Measurements from ENCODE around the gene GALNT9. TPM values are rescaled to one million over a fixed set of nuclear protein-coding genes. Genes with fewer than 3 reads are reported as not detected.
A peak's percentile ranks its signal among the peaks of the same experiment; 100 is the strongest.
"Not testable (repeated sequence)": the region's sequence is repeated elsewhere in the genome, so short reads cannot be mapped to it uniquely, and the experiment has no call there.

GALNT9 gene
- total RNA-seq, 1 donor from 2014 or later: under 0.01 TPM

DNA sequence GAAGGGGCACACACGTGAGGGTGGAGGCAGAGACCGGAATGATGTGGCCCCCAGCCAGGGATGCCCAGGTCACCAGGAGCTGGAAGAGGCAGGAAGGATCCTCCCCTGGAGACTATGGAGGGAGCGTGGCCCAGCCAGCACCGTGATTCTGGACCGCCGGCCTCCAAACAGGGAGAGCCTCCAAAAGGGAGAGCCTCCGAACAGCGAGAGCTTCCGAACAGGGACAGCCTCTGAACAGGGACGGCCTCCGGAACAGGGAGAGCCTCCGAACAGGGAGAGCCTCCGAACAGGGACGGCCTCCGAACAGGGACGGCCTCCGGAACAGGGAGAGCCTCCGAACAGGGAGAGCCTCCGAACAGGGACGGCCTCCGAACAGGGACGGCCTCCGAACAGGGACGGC, 33.8 kb downstream of the GALNT9 start:
- not testable (repeated sequence) for DNase-seq (ENCODE audit: low read depth in 2 of 2)

DNA sequence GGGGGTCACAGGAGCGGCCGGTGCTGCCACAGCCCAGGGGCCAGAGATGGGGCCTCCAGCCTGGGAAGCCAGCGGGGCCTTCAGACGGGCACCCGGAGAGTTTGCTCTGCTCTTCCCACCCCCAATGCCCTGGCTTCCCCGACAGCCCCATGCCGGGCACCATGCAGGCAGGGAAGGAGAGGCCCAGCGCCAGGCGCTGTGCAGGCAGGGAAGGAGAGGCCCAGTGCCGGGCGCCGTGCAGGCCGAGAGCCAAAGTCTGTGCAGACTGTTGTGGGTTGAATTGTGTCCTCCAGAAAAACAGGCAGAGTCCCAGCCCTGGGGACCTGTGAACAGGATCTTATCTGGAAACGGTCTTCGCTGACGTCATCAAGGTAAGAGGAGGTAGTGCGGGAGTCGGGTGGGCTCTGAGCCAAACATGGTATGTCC, 34.3 kb downstream of the GALNT9 start:
- DNase-seq (ENCODE audit: low read depth in 2 of 2): no peak

- no peak for DNase-seq (ENCODE audit: low read depth in 2 of 2)
Measured at GRCh38 chr12:132294121-132295034, 35.0 kb downstream of the GALNT9 start.

- no peak for DNase-seq (ENCODE audit: low read depth in 2 of 2)
Measured at GRCh38 chr12:132292328-132293319, 36.8 kb downstream of the GALNT9 start.

DNA sequence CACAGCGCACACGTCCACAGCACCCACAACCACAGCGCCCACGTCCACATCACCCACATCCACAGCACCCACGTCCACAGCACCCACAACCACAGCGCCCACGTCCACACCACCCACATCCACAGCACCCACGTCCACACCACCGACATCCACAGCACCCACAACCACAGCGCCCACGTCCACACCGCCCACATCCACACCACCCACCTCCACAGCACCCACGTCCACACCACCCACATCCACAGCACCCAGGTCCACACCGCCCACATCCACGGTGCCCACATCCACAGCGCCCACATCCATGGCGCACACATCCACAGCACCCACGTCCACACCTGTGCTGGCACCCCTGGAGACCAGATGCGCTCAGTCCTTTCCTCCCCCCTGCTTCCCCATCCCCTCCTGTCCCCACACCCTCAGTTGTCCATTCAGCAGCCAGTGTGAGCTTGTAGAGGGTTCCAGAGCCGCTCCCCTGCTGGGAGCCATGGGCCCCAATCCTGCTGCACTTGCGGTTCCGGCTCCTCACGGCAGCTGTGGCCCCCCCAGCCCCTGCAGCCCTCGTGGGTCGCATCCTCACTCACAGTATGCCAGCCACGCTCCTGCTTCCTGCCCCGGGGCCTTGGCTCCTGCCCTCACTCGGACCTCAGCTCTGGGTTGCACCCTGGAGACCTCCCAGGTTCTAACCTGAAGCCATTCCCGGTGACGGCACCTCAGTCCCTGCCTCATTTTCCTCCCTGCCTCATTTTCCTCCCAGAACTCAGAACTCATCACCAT, 37.8 kb downstream of the GALNT9 start:
- no peak for DNase-seq (ENCODE audit: low read depth in 2 of 2)

- no peak for DNase-seq (ENCODE audit: low read depth in 2 of 2)
Measured at GRCh38 chr12:132290203-132290540, 39.2 kb downstream of the GALNT9 start.

DNA sequence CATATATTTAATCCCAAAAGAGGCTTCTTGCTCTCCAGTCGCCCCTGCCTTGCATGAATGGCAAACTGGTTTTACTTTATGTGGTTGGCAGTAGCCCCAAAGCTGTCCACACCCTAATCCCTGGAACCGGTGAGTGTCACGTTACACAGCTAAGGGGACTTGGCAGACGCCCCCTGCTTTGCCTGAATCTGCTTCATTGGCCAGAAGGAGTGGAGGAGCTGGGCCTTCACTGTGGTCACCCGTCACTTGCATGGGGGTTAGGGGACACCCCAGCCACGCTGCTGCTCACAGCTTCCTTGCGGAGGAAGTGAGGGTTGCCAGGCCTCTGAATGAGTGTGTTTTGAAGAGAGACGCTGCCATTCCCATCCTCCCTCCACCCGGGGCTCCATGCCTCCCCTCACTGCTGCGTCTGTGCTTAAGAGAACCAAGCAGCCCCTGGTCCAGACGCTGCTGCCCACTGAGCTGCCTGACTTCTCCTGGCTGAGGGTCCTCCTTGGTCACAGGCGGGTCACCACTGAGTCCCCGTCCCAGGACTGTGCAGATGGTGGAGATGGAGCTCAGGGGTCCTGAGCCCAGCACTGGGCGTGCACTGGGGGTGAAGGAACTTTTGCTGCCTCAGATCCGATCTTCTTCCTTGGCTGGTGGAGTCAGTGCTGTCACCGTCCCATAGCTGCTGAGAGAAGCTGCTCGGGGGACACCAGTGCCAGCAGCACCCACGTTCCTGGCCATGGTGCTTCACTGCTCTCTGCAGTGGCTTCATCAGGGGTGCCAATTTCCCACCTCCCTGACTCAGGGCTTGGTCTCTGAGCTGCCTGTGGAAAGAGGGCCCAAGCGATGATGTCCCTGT, 39.8 kb downstream of the GALNT9 start:
- DNase-seq (ENCODE audit: low read depth in 2 of 2): no peak

GRCh38 chr12:132288516-132289215, 40.7 kb downstream of the GALNT9 start:
- DNase-seq (ENCODE audit: low read depth in 2 of 2): no peak

GRCh38 chr12:132287391-132288238, 41.8 kb downstream of the GALNT9 start:
- DNase-seq (ENCODE audit: low read depth in 2 of 2): no peak

DNA sequence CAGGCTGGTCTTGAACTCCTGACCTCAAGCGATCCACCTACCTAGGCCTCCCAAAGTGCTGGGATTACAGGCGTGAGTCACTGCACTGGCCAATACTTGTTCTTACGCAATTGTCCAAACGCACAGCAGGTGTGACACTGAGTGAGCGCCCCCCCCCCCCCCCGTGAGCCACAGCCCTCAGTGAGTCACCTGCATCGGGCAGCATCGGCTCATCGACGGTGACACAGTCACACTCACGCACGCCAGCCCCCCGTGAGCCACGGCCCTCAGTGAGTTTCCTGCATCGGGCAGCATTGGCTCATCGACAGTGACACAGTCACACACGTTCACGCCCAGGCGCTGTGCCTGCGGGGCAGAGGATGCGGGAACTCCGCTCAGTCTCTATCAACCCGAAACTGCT, 42.5 kb downstream of the GALNT9 start:
- DNase-seq (ENCODE audit: low read depth in 2 of 2): no peak

GRCh38 chr12:132285991-132286681, 43.3 kb downstream of the GALNT9 start:
- DNase-seq (ENCODE audit: low read depth in 2 of 2): peak; percentile 28 to 82

GRCh38 chr12:132284827-132285741, 44.3 kb downstream of the GALNT9 start:
- DNase-seq (ENCODE audit: low read depth in 2 of 2): no peak

GRCh38 chr12:132284071-132284826, 45.1 kb downstream of the GALNT9 start:
- peak; percentile 50 to 69 for DNase-seq (ENCODE audit: low read depth in 2 of 2)

DNA sequence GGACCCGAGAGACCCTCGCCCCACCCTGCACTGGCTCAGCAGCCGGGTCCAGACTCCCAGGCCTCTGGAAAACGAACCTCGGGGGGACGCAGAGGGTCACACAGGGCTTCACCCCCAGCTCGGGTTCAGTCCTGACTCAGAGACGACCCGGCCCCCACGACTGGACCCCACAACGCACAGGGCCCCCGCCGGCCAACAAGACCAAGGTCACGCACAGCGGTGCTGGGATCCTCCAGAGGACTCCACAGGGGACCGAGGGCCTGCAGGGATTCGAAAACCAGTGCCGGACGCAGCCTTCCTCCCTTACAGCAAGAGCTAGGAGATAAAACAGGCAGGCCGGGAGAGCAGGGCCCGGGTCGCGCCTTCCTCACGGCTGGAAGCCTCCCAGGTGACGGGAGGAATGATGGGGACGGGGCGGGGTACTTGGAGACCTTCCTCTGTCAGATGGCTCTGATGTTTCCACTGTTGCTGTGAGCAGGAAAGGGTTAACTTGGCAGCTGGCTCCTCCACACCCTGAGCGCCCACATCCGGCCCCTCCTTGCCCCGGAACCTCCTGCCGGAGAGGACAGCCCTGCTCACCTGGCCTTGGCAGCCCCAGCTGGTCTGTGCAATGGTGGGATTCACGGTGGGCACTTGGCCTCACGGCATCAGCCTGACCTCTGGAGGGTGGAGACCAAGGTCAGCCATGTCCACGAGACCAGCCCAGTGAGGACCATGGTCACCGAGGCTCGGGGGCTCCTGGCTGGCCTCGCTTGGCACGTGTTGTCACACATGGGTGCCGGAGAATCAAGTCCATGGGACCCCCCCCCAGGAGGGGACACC, 46.2 kb downstream of the GALNT9 start:
- no peak for DNase-seq (ENCODE audit: low read depth in 2 of 2)

All from lung microvascular endothelial cell (primary cell).